GDM1 (cell line): ENCODE measurements around the gene TBCD.

Source experiments
- DNase-seq: peaks from one replicate; lab custom pipeline; 2025; lab: John Stamatoyannopoulos, UW

The TBCD gene

GRCh38 chr17:82751571-82752370, at the start of gene TBCD:
Gene TBCD (plus strand): TSS chr17:82752065. CDS start chr17:82752194, 129 bp downstream.
- DNase-seq, result peak; percentile 84

GRCh38 chr17:82702231-82702927, 49.5 kb upstream of the TBCD start:
- DNase-seq, result no peak

- no peak for DNase-seq
These were observed 48.7 kb upstream of the TBCD start for GRCh38 chr17:82703036-82703745.

- no peak for DNase-seq
These were observed 47.7 kb upstream of the TBCD start for GRCh38 chr17:82703935-82704865.

GRCh38 chr17:82704886-82705285, 47.0 kb upstream of the TBCD start:
- DNase-seq, result no peak

- no peak for DNase-seq
These were observed 46.1 kb upstream of the TBCD start for GRCh38 chr17:82705756-82706155.

- no peak for DNase-seq
These were observed 42.7 kb upstream of the TBCD start for GRCh38 chr17:82709024-82709675.

- no peak for DNase-seq
These were observed 42.0 kb upstream of the TBCD start for GRCh38 chr17:82709676-82710498.

GRCh38 chr17:82710499-82711232, 41.2 kb upstream of the TBCD start:
- no peak for DNase-seq

GRCh38 chr17:82713071-82713723, 38.7 kb upstream of the TBCD start:
- DNase-seq, result no peak

GRCh38 chr17:82716203-82717010, 35.5 kb upstream of the TBCD start, which contains the start of gene FN3KRP:
Gene FN3KRP (plus strand): TSS chr17:82716706. CDS start chr17:82716756, 50 bp downstream.
- DNase-seq, result peak; percentile 92

- DNase-seq, result no peak
These were observed 32.7 kb upstream of the TBCD start for GRCh38 chr17:82718986-82719685.

GRCh38 chr17:82720204-82720603, 31.7 kb upstream of the TBCD start:
- no peak for DNase-seq

GRCh38 chr17:82722341-82723013, 29.4 kb upstream of the TBCD start:
- DNase-seq, result no peak

- no peak for DNase-seq
These were observed 28.6 kb upstream of the TBCD start for GRCh38 chr17:82723169-82723807.

- no peak for DNase-seq
These were observed 25.4 kb upstream of the TBCD start for GRCh38 chr17:82726427-82726826.
